Cerebellar cortex (tissue), 1 donor: ENCODE data around the gene TRIAP1.
"Not testable (repeated sequence)": the region's sequence is repeated elsewhere in the genome, so short reads cannot be mapped to it uniquely, and the experiment has no call there.

Experiments
- DNase-seq: peaks from one replicate; pipeline ENCODE4 v3.0.0-alpha.2; 2015; ENCODE audit warnings: low spot score

Gene TRIAP1

DNA sequence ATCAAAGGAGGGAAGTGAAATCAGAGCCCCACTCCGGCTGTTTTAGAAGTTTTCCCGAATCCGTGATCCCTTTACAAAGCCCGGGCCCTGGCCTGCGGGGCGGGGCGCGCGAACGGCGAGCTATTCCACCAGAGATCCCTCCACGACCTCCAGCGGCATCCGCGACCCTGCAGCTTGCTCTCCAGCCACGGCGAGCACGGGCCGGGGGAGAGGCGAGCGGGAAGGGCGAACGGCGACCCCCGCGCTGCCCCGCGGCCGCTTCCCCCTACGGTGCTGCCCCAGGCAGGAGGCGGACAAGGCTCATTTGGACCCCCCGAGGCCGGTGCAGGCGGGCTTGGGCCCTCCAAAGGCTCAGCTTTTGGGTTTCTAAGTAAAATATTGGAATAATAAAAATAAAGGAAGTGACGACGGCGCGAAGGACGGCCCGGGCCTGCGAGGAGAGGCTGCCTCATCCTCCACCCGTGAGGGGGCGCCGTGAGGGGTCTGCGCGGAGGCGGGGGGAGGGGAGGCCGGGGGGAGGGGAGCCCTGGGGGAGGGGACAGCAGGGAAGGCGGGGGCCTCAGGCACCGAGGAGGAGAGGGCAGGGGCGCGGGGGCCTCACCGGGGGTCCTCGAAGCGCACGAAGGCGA is 22.8 kb upstream of the TRIAP1 start:
- DNase-seq: peak; percentile 15

DNA sequence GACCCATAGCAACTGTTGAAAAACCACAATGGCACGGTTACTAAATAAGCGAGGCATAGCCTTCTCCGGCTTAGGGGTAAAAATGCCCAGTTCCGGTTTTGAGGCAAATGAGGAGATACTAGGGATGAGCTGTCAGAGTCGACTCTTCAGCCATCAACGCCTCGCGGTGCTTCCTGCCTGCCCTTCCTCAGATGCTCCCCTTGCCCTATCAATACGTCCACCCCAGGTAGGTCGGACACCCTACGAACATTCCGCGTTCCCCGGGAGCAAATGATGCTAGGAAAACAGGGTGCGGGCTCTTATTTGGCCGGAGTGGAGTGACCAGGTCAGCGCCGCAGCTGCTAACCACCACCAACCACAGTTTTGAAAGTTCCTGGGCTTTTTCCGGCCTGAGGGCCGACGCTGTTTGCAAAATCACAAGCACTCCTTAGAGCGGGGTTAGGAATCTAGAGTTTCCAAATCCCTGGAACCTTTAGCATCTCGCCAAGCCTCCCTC is 22.2 kb upstream of the TRIAP1 start:
- DNase-seq: peak; percentile 36

DNA sequence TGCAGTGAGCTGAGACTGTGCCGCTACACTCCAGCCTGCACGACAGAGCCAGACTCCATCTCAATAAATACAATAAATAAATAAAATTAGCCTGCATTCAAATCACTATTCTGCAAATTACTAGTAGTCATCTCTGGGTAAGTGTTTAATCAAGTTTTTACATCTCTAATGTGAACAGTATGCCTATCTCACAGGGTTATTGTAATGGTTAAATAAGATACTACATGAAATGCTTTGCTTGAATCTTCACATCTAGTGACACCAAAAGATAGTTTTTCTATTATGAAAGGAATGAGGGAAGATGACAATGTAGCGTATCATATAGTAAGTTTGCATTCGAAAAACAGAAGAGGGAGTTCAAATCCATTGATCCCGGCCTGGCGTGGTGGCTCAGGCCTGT is 21.3 kb upstream of the TRIAP1 start:
- no peak for DNase-seq

DNA sequence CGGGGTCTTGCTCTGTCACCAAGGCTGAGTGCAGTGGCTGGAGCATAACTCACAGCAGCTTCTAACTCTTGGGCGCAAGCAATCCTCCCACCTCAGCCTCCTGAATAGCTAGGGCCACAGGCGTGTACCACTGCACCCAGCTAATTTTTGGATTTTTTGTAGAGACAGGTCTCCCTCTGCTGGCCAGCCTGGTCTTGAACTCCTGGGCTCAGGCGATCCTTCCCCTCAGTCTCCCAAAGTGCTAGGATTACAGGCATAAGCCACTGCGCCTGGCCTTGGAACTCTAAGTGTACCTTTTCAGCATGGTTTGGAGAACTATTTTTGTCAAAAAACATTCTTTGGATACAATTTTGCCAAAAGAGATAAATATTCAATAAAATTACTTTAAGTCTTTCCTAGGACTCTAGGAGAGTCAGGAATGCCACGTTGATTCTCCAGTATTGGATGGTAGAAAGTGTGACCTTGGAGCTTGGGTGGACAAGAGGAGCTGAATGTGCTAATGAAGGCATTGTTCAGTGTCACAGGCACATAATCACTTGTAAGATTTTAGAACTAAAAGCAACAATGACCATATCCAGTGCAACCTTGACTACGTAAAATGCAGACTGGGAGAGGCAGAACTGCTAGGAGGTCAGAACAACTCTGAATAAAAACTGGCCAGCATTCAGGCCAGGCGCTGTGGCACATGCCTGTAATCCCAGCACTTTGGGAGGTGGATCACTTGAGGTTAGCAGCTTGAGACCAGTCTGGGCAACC is 20.6 kb upstream of the TRIAP1 start:
- peak; percentile 65 for DNase-seq

DNA sequence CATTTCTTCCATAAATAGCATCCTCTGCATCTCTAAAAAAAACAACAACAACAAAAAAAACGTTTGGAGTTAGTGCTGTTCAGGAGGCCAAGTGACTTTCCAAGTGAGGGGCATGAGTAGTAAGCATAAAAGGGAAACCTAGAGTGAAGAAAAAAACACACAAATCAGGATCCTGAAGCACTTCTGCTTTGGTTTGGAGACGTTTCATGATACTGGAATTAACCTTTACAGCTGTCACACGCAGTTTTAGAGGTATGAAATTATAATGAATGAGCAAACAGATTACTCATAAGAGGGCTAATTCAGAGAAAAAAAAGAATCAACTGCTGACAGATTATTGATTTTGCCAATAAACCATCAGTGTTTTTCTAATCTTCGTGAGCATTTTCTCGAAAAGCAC is 19.6 kb upstream of the TRIAP1 start:
- no peak for DNase-seq

DNA sequence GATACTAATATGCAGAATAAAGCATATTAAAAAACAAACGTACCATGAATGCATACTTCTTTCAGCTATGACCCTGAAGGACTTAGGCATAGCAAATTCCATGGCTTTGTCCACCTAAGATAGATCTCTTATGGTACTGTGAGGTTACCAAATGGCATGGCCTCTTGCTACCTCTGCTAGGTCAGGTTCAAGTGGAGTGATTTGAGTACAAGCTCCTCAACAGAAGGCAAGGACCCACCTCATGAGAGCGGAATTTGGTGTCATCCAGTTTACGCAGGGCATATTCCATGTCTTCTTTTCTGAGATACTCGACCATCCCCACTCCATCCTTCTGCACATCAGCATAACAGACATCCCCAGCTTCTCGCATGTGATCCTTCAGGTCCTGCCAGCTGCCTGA is 17.5 kb upstream of the TRIAP1 start:
- DNase-seq: no peak

DNA sequence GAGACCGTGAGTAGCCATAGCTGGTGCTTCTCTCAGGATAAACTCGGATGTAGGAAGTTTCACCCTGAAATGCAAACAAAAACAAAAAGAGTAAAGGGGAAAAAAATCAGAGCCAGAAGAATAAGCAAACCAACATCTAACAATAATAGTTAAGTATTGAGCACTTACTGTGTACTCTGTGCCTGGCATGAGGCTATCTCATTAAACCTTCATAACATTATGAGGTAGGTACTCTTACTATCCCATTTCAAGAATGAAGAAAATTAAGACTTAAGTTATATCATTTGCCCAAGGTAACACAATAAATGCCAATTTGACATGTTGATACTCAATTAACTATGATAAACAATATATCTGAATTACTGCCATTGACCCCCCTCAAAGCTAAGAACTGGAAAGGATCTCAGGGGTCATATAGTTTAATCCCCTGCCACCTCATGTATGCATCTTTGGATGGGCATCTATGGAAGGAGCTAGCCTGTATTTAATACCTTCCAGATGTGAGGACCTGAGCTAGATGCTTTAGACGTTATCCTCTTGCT is 16.0 kb upstream of the TRIAP1 start:
- no peak for DNase-seq

DNA sequence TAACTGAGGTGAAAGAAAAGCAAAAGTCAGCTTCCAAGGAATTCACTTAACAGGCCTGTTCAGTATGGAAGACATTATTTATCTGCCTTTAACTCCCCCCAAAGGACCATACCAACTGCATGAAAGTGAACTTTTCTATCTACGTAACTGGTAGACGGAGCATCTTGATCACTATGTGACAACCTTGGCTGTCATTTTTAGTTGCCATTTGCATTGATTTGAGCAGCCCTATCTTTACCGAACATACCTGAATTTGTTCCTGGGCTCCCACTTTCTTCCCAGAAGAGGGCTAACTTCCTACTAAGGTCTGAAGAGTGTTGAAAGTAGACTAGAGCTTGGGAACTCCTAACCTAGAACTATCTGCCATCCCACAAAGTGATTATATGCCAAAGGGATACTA is 14.0 kb upstream of the TRIAP1 start:
- no peak for DNase-seq

DNA sequence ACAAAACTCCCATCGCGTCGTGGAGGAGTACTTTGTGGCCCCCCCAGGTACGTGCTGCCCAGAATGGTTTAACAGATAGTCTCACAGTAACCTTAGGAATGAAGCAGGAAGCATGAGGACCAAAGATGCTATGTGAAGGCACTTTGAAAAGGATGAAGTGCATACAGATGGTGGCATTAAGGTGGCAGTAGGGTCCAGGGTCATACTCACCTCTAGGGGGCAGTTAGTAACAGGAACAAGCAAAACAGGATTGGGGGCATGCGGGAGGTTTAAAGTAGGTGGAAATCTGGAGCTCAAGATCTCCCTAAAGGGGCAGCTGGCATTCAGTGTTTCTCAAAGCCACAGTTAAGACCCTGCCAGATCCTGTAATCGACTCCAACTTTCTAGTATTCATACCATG is 10.9 kb upstream of the TRIAP1 start:
- DNase-seq: peak; percentile 38

DNA sequence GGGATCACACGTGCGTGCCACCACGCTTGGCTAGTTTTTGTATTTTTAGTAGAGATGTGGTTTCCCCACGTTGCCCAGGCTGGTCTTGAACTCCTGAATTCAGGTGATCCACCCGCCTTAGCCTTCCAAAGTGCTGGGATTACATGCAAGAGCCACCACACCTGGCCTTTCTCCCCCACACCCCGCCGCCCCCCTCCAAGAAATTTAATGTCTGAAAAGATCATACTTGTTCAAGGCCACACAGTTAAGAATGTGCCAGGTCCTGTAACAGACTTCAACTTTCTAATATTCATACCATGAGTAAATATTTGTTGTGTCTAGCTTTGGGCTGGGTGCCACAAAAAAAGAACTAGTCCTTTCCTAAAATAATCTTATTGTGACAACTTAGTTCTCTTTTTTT is 9.1 kb upstream of the TRIAP1 start:
- no peak for DNase-seq

DNA sequence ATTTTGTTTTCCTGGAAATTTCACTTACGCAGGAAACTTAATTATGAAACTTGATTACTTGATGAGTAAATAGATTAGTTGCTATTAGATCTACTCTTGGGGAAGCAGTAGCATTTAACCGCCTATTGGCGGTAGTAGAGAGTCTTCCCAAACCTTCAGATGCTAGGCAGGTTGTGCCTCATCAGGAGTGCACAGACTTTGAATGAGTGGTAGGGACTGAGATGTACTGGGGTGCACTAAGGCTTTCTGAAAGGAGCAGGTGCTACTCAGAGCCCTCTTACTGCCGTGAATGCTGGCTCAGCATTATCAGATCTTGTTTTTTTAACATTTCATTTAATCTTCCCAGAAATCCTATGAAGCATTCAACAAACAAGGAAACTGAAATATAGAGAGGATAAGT is 7.8 kb upstream of the TRIAP1 start:
- no peak for DNase-seq

DNA sequence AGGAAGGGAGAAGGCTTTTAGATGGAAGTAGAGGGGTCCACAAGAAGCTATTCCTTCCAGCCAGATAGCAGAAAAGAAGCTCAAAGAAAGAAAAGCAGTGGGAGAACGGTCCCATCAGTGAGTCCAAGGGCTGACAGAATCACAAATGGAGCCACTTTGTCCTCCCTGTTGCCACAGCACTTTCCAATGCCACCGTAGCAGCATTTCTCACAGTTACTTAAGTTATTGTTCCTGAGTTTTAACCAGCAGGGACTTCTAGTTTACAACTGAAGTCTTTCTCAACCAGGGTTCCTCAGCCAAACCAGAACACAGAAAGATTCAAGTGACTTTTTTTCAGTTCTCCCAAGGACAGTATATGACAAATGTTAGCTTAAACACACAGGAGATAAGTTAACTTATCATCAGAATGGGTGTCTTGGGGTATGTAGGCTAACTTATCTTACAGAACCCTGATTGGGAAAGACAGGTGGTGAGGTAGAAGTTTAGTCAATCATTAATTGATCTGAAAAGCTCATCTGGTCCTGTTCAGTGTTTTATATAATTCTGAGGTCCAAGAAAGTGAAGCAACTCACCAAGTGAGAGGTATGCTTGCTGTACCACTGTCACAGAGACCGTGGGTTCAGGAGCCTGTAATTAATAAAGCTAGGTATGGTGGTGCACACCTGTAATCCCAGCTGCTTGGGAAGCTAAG is 7.0 kb upstream of the TRIAP1 start:
- DNase-seq: no peak

DNA sequence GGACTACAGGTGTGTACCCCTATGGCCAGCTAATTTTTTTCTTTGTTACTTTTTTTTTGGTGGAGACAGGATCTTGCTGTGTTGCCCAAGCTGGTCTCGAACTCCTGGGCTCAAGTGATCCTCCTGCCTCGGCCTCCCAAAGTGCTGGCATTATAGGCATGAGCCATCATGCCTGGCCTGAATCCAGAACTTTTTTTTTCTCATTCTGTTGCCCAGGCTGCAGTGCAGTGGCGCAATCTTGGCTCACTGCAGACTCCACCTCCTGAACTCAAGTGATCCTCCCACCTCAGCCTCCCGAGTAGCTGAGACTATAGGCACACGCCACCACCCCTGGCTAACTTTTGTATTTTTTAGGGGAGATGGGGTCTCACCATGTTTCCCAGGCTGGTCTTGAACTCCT is 6.3 kb upstream of the TRIAP1 start:
- not testable (repeated sequence) for DNase-seq

DNA sequence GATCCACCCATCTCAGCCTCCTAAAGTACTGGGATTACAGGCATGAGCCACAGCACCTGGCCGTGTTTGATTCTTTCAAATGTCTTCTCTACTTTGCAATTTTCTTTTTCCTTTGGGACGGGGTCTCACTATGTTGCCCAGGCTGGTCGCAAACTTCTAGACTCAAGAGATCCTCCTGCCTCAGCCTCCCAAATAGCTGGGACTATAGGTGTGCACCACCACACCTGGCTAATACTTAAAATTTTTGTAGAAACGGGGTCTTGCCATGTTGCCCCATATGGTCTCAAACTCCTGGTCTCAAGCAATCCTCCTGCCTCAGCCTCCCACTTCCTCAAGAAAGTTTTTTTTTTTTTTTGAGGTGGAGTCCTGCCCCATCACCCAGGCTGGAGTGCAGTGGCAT is 1.8 kb upstream of the TRIAP1 start:
- no peak for DNase-seq

DNA sequence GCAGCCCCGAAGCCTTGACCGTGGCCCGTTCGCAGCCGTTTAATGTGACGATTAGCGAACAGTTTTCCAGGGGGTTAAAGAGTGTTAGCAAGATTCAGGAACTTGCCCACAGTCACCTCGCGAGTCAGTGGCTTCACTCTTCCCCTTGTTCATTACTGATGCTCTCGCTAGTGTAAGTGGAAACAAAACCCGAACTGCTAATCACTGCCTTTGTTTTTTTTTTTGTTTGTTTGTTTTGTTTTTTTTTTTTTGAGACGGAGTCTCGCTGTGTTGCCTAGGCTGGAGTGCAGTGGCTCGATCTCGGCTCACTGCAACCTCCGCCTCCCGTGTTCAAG is 627 bp upstream of the TRIAP1 start:
- DNase-seq: not testable (repeated sequence)

DNA sequence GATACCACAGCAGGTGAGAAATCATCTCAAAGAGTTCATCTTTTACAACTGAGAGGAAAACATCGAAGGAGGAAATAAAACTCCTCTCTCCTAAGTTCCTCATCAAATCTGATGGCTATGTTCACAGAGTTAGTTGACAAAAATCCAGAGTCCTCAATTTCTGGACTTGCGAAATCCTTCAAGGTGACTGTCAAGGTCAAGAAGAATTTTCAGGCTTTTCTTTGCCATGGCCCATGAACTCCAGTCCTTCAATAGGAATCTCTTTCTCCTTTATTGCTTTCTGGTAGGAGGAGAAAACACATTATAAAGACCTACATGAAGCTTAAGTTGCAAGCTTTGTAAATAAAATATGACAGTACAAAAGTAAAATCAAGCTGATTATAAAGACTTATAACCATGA is 1.5 kb downstream of the TRIAP1 start:
- no peak for DNase-seq

DNA sequence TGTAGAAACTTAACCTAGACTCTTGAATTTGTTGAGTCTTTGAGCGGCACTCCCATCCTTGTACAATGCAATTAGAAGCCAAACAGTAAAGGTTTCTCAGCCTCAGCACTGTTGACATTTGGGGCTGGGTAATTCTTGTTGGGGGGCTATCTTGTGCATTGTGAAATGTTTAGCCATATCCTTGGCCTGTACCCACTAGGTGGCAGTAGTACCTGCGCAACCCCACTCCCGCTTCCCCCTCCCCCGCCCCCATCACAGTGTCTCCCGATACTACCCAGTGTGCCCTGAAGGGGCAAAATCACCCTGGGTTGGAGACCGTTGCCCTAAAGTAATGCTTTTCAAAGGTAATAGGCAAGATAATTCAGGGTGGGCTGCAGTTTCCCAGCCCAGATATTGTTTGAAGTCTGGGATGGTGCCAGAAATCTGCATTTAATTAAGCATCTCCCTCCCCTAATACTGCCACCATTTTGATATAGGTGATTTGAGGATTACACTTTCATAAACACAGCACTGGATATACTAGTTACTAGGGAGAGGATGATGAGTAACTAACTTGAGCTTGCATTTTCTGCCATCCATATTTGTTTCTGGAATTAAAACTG is 6.4 kb downstream of the TRIAP1 start:
- peak; percentile 62 for DNase-seq

DNA sequence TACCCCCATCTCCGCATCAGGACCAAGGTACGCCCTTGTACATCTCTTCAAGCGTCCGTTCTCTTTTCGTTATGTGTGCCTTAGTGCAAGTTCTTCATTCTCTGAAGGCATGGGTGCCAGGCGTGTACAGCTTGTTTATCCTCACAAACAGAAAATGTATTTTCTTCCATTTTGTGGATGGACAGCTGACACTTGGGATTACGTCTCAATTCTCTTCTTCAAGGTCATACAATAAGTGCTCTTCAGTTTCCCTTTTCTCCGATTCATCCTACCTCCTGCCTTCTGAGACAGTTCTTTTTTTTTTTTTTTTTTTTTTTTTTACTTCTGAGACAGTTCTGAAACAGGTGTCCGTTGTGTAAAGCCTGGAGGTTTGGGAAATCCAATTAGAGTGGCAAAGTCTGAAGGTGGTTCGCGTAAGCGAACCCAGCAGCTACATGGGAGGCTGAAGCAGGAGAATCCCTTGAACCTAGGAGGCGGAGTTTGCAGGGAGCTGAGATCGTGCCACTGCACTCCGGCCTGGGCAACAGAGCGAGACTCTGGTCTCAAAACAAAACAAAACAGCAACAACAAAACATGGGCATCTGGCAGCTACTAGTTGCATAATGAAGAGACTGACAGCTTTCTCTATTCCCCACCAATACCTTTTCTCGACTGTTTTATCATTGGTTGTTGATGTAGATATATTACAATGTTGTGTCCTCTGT is 7.5 kb downstream of the TRIAP1 start:
- no peak for DNase-seq

DNA sequence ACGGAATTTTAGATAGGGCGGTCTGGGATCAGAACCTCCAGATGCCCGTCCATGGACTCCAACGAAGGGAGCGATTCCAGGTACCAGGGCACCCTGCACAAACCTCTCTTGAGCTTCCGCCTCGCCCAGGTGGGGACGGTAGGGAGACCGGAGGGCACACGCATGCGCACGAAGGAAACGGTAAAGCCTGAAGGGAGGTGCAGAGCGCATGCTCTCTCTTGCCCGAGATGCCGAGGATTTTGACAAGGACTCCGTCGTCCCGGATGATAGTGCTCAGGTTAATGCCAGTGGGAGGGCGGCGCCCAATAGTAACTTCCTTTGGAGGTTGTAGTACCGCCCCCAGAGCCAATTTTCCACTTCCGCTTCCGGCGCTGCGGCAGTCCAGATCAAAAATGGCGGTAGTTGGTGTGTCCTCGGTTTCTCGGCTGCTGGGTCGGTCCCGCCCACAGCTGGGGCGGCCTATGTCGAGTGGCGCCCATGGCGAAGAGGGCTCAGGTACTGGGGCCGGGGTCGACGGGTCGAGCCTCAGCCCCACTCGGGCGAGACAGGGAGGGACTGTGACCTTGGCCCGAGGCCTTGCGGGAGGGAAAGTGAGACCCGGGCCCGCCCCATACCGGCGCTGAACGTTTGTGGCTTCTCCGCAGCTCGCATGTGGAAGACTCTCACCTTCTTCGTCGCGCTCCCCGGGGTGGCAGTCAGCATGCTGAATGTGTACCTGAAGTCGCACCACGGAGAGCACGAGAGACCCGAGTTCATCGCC is 8.3 kb downstream of the TRIAP1 start, which contains the start of gene COX6A1:
TSS of gene COX6A1 (plus strand) at position 379 of the 760 bp plus-strand sequence. CDS start at position 393, 14 bp downstream.
- peak; percentile 100 for DNase-seq

DNA sequence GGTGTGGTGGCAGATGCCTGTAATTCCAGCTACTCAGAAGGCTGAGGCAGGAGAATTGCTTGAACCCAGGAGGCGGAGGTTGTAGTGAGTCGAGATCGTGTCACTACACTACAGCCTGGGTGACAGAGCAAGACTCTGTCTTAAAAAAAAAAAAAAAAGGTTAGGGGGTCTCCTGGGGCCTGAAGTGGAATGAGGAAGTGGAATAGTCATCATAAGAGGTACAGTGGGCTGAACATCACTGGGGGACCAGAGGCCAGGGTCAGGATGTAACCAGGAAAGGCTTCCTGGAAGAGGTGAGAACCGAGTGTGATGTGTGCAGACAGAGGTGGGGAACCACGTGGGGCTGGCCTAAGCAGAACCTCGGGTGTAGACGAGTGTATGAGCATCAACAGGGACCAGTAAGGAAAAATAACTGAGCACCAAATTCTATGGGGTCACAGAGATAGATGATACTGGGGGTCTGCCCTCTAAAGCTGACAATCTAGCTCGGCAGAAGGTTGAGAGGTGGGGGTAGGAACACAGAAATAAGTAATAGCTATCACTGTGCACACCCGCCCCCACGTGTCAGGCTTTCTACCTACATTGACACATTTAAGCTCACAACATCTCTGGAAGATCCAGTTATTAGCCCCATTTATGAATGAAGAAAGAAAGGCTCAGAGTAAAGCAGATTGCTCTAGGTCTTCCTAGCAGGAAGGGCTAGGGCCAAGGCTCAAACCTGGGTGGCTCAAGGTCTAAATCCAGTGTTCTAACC is 13.2 kb downstream of the TRIAP1 start:
- no peak for DNase-seq
